ENCODE data around the gene HLA-DPA1. TPM values are rescaled to one million over a fixed set of nuclear protein-coding genes. Genes with fewer than 3 reads are reported as not detected.

Gene HLA-DPA1
- total RNA-seq, result 10 to 100 TPM; 69.5 to 73.7 TPM

- TF ChIP-seq POLR2AphosphoS5 (IDR thresholded peaks at IDR 0.05) (peak; percentile 52), CTCF (IDR thresholded peaks at IDR 0.05) (no peak)
- H3K27me3 ChIP-seq (replicated peaks; ENCODE audit: insufficient read depth), result no peaks in the 10 kb centered on the region
- no peaks in the 10 kb centered on the region for H3K4me1 ChIP-seq (replicated peaks)
- H3K36me3 ChIP-seq, result no peaks in the 10 kb centered on the region
- intact Hi-C loops (cut with DNase I), result no loop called here
- 53% methylated on average over 8 of the region's 8 CpGs for WGBS
- no peak for DNase-seq (ENCODE audit: low spot score)
- no peaks in the 10 kb centered on the region for H3K9me3 ChIP-seq
- H3K4me3 ChIP-seq, result peak within 1 kb of the TSS in 1 of 2 donors; percentile 3
- H3K27ac ChIP-seq, result peak within 1 kb of the TSS in 1 of 2 donors; percentile 4
Measured at GRCh38 chr6:33073431-33073871, at the start of gene HLA-DPA1. Gene HLA-DPA1, minus strand, starts transcription at chr6:33073649.

GRCh38 chr6:33123181-33123580 lies 49.7 kb upstream of the HLA-DPA1 start:
- DNase-seq (ENCODE audit: low spot score), result no peak

GRCh38 chr6:33120001-33120400 lies 46.6 kb upstream of the HLA-DPA1 start:
- intact Hi-C loops (cut with DNase I), result loop anchor here (10.0 kb wide), 1 partner anchor 125 kb away; no protein-coding TSS in a partner anchor
- TF ChIP-seq POLR2AphosphoS5 (IDR thresholded peaks at IDR 0.05) (no peak), POLR2A (IDR thresholded peaks at IDR 0.05) (no peak), CTCF (IDR thresholded peaks at IDR 0.05) (no peak)
- WGBS, result 51% methylated on average over 3 of the region's 3 CpGs
- Histone ChIP-seq H3K36me3 (no peaks in the 10 kb centered on the region), H3K27ac (no peak overlapping the region), H3K4me3 (no peak overlapping the region), H3K9me3 (no peaks in the 10 kb centered on the region), H3K27me3 (replicated peaks; ENCODE audit: insufficient read depth) (peaks cover 8% of the 10 kb centered on the region), H3K4me1 (replicated peaks) (no peaks in the 10 kb centered on the region)
- DNase-seq (ENCODE audit: low spot score), result no peak

More at GRCh38 chr6:33123181-33123580, 49.7 kb upstream of the HLA-DPA1 start:
- no peaks in the 10 kb centered on the region for H3K4me1 ChIP-seq (replicated peaks)
- no peak overlapping the region for H3K4me3 ChIP-seq
- intact Hi-C loops (cut with DNase I), result loop anchor here (10.0 kb wide), 1 partner anchor 122 kb away; no protein-coding TSS in a partner anchor
- TF ChIP-seq POLR2AphosphoS5 (IDR thresholded peaks at IDR 0.05) (no peak), CTCF (IDR thresholded peaks at IDR 0.05) (no peak), POLR2A (IDR thresholded peaks at IDR 0.05) (no peak)
- no peaks in the 10 kb centered on the region for H3K27me3 ChIP-seq (replicated peaks; ENCODE audit: insufficient read depth)
- no peaks in the 10 kb centered on the region for H3K9me3 ChIP-seq
- 89% methylated on average over 6 of the region's 6 CpGs for WGBS
- H3K27ac ChIP-seq, result no peak overlapping the region
- no peaks in the 10 kb centered on the region for H3K36me3 ChIP-seq

GRCh38 chr6:33118525-33119123 lies 45.2 kb upstream of the HLA-DPA1 start:
- Histone ChIP-seq H3K4me1 (replicated peaks) (no peaks in the 10 kb centered on the region), H3K27ac (no peak overlapping the region), H3K36me3 (no peaks in the 10 kb centered on the region), H3K4me3 (no peak overlapping the region), H3K9me3 (no peaks in the 10 kb centered on the region), H3K27me3 (replicated peaks; ENCODE audit: insufficient read depth) (peaks cover 8% of the 10 kb centered on the region)
- 0% methylated on average over 3 of the region's 3 CpGs for WGBS
- TF ChIP-seq CTCF (IDR thresholded peaks at IDR 0.05) (peak; percentile 65 to 91 (median 90)), POLR2A (IDR thresholded peaks at IDR 0.05) (no peak)
- intact Hi-C loops (cut with DNase I), result no loop called here
- peak; percentile 42 for DNase-seq (ENCODE audit: low spot score)

GRCh38 chr6:33117811-33118277 lies 44.4 kb upstream of the HLA-DPA1 start:
- Histone ChIP-seq H3K4me1 (replicated peaks) (no peaks in the 10 kb centered on the region), H3K36me3 (no peaks in the 10 kb centered on the region), H3K9me3 (no peaks in the 10 kb centered on the region), H3K27me3 (replicated peaks; ENCODE audit: insufficient read depth) (peaks cover 8% of the 10 kb centered on the region), H3K4me3 (no peak overlapping the region), H3K27ac (no peak overlapping the region)
- TF ChIP-seq POLR2A (IDR thresholded peaks at IDR 0.05), result no peak
- no peak for TF ChIP-seq CTCF (IDR thresholded peaks at IDR 0.05)
- no peak for TF ChIP-seq POLR2AphosphoS5 (IDR thresholded peaks at IDR 0.05)
- intact Hi-C loops (cut with DNase I), result no loop called here
- DNase-seq (ENCODE audit: low spot score), result no peak
- whole genome bisulfite sequencing, result 23% methylated on average over 9 of the region's 9 CpGs
